SK-N-MC (cell line): ENCODE results near the gene MTHFSD.

Experiments used
- EZH2 ChIP-seq: fragments of 200-600 bp; sonication (generic); IDR thresholded peaks from one replicate; pipeline ENCODE4 v1.6.1; 2017; ENCODE audit warnings: antibody characterized with exemption
- FOXP2 ChIP-seq: optimal IDR thresholded peaks from 2 replicates; pipeline ENCODE3; 2011; ENCODE audit warnings: mild to moderate bottlenecking, moderate library complexity; ENCODE audit not compliant: insufficient read depth; ENCODE audit errors: extremely low read length, control extremely low read depth
- POLR2AphosphoS5 ChIP-seq: IDR thresholded peaks from 2 replicates; pipeline ENCODE4 v1.6.1; 2012; ENCODE audit warnings: mild to moderate bottlenecking, low read depth, low read length, borderline replicate concordance

GRCh38 chr16:86597880-86598606 is 43.0 kb upstream of the MTHFSD start:
- TF ChIP-seq POLR2AphosphoS5 (no peak), EZH2 (no peak), FOXP2 (no peak)
